Natural killer cell (primary cell): ENCODE measurements around the gene TCF23. TPM values are rescaled to one million over a fixed set of nuclear protein-coding genes. Genes with fewer than 3 reads are reported as not detected.

Experiments used
- ATAC-seq, 3 donors: fragments of 150-1000 bp in 2 of 3; fragments of 200-7000 bp in 1 of 3; cut with Tn5 transposase; 1 replicate in 1 of 3; 2 replicates in 2 of 3; pipeline ENCODE4 v1.10.0; 2021; ENCODE audit warnings: mild to moderate bottlenecking in 2 of 3, moderate library complexity in 2 of 3
- DNase-seq, 2 donors: peaks; one replicate each; pipeline versions ENCODE4 v3.0.0 to v3.0.0-alpha.2; 2013 to 2021; ENCODE audit warnings: mixed read lengths in 1 of 2
- H3K27ac ChIP-seq: one replicate; pipeline ENCODE4 v1.5.1; 2013; ENCODE audit warnings: mild to moderate bottlenecking, low read length
- H3K27me3 ChIP-seq: one replicate; pipeline ENCODE4 v1.6.1; 2013; ENCODE audit warnings: low read length; ENCODE audit not compliant: control insufficient read depth, insufficient read depth
- H3K36me3 ChIP-seq: one replicate; pipeline ENCODE4 v1.6.1; 2013; ENCODE audit warnings: low read length; ENCODE audit not compliant: control insufficient read depth, insufficient read depth
- H3K4me1 ChIP-seq: one replicate; pipeline ENCODE4 v1.6.1; 2013; ENCODE audit warnings: low read length; ENCODE audit not compliant: control insufficient read depth, insufficient read depth
- H3K4me3 ChIP-seq: one replicate; pipeline ENCODE4 v1.5.1; 2013; ENCODE audit warnings: low read length
- H3K9me3 ChIP-seq: one replicate; pipeline ENCODE4 v1.6.1; 2013; ENCODE audit warnings: low read length; ENCODE audit not compliant: control insufficient read depth, insufficient read depth
- H3K27ac Mint-ChIP-seq, 2 donors: one replicate each; pipeline ENCODE4 v1.8.0; 2022; ENCODE audit warnings: mild to moderate bottlenecking in 2 of 2, mixed read lengths in 2 of 2, moderate library complexity in 1 of 2
- H3K27me3 Mint-ChIP-seq, 2 donors: one replicate each; pipeline ENCODE4 v1.8.0; 2022; ENCODE audit warnings: low read depth in 2 of 2, mixed read lengths in 2 of 2
- H3K36me3 Mint-ChIP-seq: one replicate; pipeline ENCODE4 v1.8.0; 2022; ENCODE audit warnings: mixed read lengths
- H3K4me1 Mint-ChIP-seq, 2 donors: one replicate each; pipeline ENCODE4 v1.8.0; 2022; ENCODE audit warnings: mixed read lengths in 2 of 2
- H3K4me3 Mint-ChIP-seq: one replicate; pipeline ENCODE4 v1.8.0; 2022; ENCODE audit warnings: mild to moderate bottlenecking, moderate library complexity, mixed read lengths
- H3K9me3 Mint-ChIP-seq, 2 donors: one replicate each; pipeline ENCODE4 v1.8.0; 2022; ENCODE audit warnings: mixed read lengths in 2 of 2
- CTCF ChIP-seq: fragments of 200-600 bp; IDR thresholded peaks from one replicate; pipeline ENCODE4 v1.8.0; 2022; ENCODE audit warnings: antibody characterized with exemption
- WGBS: methylation state at CpG from one replicate; pipeline ENCODE4 v1.1.7; 2013; ENCODE audit warnings: missing lambda C conversion rate; ENCODE audit not compliant: insufficient coverage; 5-methylcytosine and 5-hydroxymethylcytosine counted together
- intact Hi-C: fragments of 100-400 bp; cut with micrococcal nuclease; formaldehyde crosslinking; loops from one replicate; pipeline ENCODE4 v1.14.2; 2022
- total RNA-seq, 4 donors: library from RNA; stranded (reverse); fragments of 120-200 nt in 1 of 4; gene quantifications; one replicate each; pipeline versions ENCODE4 v1.2.3 to v1.2.4, GENCODE V29; 2013 to 2022

Gene TCF23
- total RNA-seq, 3 donors from 2014 or later (not counting 1 experiment from before 2014, with no cell fraction given) = not detected

- H3K4me3 Mint-ChIP-seq = peak overlapping the region; percentile 55
- Histone ChIP-seq H3K4me3 (no peak overlapping the region), H3K9me3 (no peaks in the 10 kb centered on the region), H3K27ac (no peak overlapping the region), H3K27me3 (no peaks in the 10 kb centered on the region), H3K36me3 (peaks cover 21% of the 10 kb centered on the region), H3K4me1 (peaks cover 24% of the 10 kb centered on the region)
- intact Hi-C loops = loop anchor here (10.0 kb wide), 1 partner anchor 51 kb away; the partner anchor contains the start of gene KHK
- TF ChIP-seq CTCF = no peak
- ATAC-seq (no peak), DNase-seq (peak in 1 of 2 donors; percentile 18)
- no peaks in the 10 kb centered on the region for H3K36me3 Mint-ChIP-seq
- H3K9me3 Mint-ChIP-seq = no peaks in the 10 kb centered on the region
- peaks cover 18 to 30% of the 10 kb centered on the region in 2 donors for H3K4me1 Mint-ChIP-seq
- 71% methylated on average over 12 of the region's 12 CpGs for WGBS
- peak overlapping the region; percentile 94 to 97 for H3K27ac Mint-ChIP-seq
- no peaks in the 10 kb centered on the region for H3K27me3 Mint-ChIP-seq
Measured at GRCh38 chr2:27135478-27135955, 13.3 kb upstream of the TCF23 start.

- ATAC-seq (no peak), DNase-seq (no peak)
- Mint-ChIP-seq H3K4me3 (no peak overlapping the region), H3K27ac (no peak overlapping the region), H3K27me3 (no peaks in the 10 kb centered on the region), H3K9me3 (no peaks in the 10 kb centered on the region), H3K4me1 (peaks cover 18 to 22% of the 10 kb centered on the region in 2 donors), H3K36me3 (no peaks in the 10 kb centered on the region)
- H3K4me3 ChIP-seq = no peak overlapping the region
- intact Hi-C loops = loop anchor here (10.0 kb wide), 1 partner anchor 52 kb away; the partner anchor contains the start of gene KHK
- no peak overlapping the region for H3K27ac ChIP-seq
- H3K9me3 ChIP-seq = no peaks in the 10 kb centered on the region
- H3K27me3 ChIP-seq = no peaks in the 10 kb centered on the region
- TF ChIP-seq CTCF = no peak
- peaks cover 24% of the 10 kb centered on the region for H3K4me1 ChIP-seq
- WGBS = 96% methylated on average over 7 of the region's 7 CpGs
- peaks cover 9% of the 10 kb centered on the region for H3K36me3 ChIP-seq
Measured at GRCh38 chr2:27136751-27137150, 12.1 kb upstream of the TCF23 start.

- Histone ChIP-seq H3K27me3 (no peaks in the 10 kb centered on the region), H3K27ac (no peak overlapping the region), H3K4me1 (peaks cover 23% of the 10 kb centered on the region), H3K4me3 (no peak overlapping the region), H3K36me3 (peaks cover 4% of the 10 kb centered on the region), H3K9me3 (no peaks in the 10 kb centered on the region)
- intact Hi-C loops = loop anchor here (10.0 kb wide), 1 partner anchor 53 kb away; the partner anchor contains the start of gene KHK
- Mint-ChIP-seq H3K27ac (no peak overlapping the region), H3K9me3 (no peaks in the 10 kb centered on the region), H3K4me1 (peaks cover 18 to 22% of the 10 kb centered on the region in 2 donors), H3K36me3 (no peaks in the 10 kb centered on the region), H3K27me3 (peaks cover 0 to 2% of the 10 kb centered on the region in 2 donors), H3K4me3 (no peak overlapping the region)
- no peak for TF ChIP-seq CTCF
- WGBS = 94% methylated on average over 21 of the region's 21 CpGs
- DNase-seq (no peak), ATAC-seq (no peak)
Measured at GRCh38 chr2:27137322-27137935, 11.4 kb upstream of the TCF23 start.
